GM20431 (cell line): ENCODE data around the gene INVS.
"Not testable (repeated sequence)": the region's sequence is repeated elsewhere in the genome, so short reads cannot be mapped to it uniquely, and the experiment has no call there.

Source experiments
- in situ Hi-C: fragments of 300-500 bp; cut with MseI, MboI; formaldehyde crosslinking; loops from one replicate; pipeline ENCODE4 v1.15.0; 2020; ENCODE audit warnings: low sequenced_read_pairs; ENCODE audit not compliant: unreplicated experiment

Gene INVS

DNA sequence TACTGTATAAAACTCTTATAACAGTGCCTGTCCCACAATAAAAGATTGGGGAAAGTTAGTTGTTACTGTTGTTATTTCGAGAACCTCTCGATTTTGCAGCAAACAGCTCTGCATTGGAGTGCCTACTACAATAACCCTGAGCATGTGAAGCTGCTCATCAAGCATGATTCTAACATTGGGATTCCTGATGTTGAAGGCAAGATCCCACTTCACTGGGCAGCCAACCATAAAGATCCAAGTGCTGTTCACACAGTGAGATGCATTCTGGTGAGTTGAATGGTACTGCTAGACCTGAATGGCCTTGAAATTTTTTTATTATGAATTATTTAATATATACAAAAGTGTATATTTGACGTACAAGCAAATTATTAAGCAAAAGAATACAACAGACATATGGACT lies 130.5 kb downstream of the INVS start:
- in situ Hi-C loops, result no loop called here

DNA sequence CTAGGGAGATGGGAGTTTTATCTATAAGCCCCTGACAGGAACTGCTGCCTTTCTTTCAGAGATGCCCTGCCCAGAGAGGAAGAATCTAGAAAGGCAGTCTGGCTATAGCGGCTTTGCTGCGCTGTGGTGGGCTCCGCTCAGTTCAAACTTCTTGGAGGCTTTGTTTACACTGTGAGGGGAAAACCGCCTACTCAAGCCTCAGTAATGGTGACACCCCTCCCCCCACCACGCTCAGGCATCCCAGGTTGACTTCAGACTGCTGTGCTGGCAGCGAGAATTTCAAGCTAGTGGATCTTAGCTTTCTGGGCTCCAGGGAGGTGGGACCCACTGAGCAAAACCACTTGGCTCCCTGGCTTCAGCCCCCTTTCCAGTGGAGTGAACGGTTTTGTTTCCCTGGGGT lies 137.9 kb downstream of the INVS start:
- in situ Hi-C loops, result not testable (repeated sequence)

- in situ Hi-C loops, result no loop called here
These were observed 141.5 kb downstream of the INVS start for GRCh38 chr9:100240512-100240911.

DNA sequence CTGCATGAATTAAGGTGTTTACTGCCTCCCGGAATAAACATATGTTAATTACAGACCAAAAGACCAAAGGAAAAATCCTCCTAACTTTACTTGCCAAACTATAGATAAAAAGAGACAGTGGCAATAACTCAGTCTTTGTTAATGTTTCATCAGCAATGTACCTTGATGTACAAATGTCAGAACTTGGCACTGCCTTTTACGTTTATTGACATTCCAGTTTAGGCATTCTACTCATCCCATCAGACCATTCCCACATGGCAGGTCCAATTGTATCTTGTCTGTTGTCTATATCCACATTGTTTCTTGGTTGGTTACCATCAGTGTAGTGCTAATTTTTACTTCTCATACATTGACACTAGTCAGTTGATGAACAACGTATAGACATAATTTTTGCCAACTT lies 168.2 kb downstream of the INVS start:
- in situ Hi-C loops, result no loop called here

GRCh38 chr9:100268271-100268670 lies 169.2 kb downstream of the INVS start:
- in situ Hi-C loops, result no loop called here

DNA sequence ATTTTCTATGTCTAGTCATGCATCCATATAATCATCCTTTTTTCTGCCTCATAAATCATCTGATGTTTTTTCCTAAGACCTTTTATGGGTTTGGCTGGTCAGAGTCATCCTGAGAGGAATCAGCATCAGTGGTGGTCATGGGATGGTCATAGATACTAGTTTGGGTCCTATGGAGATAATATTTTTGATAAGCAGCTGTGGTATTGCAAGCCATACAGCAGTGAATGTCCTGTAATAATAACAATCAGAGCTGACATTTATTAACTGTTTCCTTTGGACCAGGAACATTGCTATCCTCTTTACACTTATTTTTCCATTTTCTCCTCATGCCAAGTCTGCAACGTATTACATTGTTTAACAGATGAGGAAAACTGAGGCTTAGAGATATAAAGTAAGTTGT lies 170.6 kb downstream of the INVS start:
- in situ Hi-C loops, result no loop called here

DNA sequence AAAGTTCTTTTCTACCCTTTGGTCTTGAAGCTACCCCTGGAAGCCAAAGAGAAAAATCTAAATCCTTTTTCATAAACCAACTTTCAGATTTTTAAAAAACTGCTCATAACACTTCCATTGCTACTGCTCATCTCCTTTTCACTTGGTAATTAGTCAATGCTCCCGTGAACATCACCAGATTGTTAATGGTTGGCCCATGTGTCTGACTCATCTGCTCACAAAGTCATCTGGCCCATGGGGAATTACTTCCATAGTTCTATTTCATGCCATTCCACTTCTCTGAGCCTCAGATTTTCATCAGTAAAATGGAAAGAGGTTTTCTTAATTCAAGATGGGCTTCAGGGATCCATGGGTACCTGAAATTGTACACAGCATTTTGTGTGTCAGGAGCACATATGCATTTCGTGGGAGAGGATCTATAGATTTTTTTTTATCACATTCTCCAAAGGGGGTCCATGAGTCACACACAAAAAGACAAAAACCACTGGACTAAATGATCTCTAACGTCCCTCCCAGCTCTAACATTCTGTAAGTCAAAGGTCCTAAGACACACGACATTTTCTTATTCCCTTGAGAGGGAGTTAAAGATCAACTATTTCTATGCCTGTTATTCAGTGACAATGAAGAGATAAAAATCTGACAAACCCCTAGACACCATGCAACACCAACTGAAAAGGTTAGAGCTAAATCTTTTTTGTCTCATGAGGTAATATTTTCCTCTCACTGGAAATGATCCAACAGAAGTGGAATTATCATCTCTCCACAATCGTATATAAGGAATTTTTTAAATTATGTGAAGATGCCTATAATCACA lies 178.3 kb downstream of the INVS start:
- in situ Hi-C loops, result no loop called here

DNA sequence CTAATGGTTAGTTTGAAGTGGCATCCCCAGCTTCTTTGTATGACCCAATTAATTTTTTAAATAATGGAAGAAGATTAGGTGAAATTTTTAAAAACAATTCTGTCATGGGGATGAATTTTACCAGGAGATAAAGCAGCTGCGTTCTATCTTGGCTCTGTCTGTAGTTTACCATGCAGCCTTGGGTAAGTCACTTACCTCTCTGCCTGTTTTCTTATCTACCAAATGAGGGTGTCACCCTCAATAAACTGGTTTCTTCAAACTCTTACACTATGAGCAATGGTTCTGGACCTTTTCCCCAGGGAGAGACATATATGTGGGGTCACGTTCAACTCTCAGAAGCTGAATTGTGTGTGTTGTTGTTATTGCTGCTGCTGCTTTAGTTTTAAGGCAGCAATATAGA lies 182.0 kb downstream of the INVS start:
- in situ Hi-C loops, result no loop called here

- in situ Hi-C loops, result no loop called here
These were observed 182.8 kb downstream of the INVS start for GRCh38 chr9:100281676-100282387.

GRCh38 chr9:100282388-100282719 lies 183.3 kb downstream of the INVS start:
- in situ Hi-C loops, result no loop called here

- in situ Hi-C loops, result no loop called here
These were observed 185.2 kb downstream of the INVS start for GRCh38 chr9:100284247-100284646.

DNA sequence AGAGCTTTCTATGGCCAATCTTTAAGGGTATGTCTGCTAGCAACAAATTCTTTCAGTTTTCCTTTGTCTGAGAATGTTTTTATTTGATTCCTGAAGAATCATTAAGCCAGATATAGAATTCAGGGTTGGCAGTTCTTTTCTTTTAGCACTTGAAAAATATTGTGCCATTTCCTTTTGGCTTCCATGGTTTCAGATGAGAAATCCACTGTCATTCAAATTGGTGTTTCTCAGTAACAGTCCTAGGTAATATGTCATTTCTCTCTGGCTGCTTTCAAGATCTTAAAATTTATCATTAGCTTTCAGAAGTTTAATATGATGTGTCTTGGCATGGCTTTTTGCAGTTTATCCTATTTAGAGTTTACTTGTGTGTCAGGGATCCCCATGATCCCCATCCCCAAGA lies 186.0 kb downstream of the INVS start:
- in situ Hi-C loops, result no loop called here

DNA sequence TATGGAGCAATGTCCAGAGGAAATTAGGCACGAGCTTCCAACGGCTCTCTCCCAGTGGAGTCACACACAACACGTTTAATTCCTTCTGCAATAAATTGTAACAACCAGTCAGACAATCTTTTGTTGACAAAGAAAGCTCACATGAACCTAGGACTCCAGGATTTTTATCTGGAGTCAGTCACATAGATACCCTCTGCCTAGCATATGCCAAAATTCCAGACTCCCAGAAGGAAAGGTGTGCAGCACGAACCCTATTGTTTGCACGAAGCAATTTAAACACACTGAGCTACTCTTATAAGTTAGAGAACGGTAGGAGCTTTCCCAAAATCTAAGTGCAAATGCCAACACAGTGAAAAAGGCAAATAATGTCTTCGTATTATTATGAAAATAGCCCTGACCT lies 186.6 kb downstream of the INVS start:
- in situ Hi-C loops, result no loop called here

- in situ Hi-C loops, result no loop called here
These were observed 187.2 kb downstream of the INVS start for GRCh38 chr9:100286257-100286656.

GRCh38 chr9:100287186-100287585 lies 188.1 kb downstream of the INVS start:
- in situ Hi-C loops, result no loop called here

GRCh38 chr9:100290714-100291113 lies 191.7 kb downstream of the INVS start:
- in situ Hi-C loops, result no loop called here

GRCh38 chr9:100292414-100292813 lies 193.4 kb downstream of the INVS start:
- in situ Hi-C loops, result no loop called here

GRCh38 chr9:100294341-100294740 lies 195.3 kb downstream of the INVS start:
- in situ Hi-C loops, result no loop called here

DNA sequence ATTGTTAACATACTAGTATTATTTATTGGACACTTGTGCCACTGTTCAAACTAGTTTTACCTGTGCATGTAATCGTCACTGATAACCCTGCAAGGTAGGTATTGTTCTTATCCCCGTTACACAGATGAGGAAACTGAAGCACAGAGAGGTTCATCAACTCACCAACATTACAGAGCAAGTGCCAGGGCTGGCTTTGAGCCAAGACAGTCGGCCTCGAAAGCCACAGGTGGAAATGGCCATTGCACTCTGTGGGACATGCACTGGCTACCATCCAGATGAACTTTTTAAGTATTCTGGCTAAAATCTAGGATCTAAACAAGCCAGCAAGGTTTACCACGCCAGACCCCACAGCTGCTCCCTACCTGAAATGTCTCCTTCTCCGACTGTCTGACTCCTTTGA lies 195.8 kb downstream of the INVS start:
- in situ Hi-C loops, result no loop called here

DNA sequence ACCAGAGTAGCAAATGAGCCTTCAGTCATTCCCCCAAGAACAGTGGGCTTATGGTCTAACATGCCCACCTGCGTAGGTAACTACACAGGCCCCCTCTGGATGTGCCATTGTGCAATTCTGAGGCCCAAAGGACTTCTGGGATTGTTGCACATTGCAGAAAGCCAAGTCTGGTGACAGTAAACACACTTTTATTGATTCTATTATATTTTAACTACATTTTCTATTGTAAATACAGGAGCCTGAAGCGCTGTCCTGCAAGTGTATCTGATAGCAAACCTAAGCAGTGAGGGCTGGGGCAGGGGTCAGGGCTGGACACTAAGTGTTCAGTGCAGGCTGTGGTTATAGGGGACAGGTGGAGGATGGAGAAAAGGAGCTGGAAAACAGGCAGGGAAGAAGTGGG lies 196.2 kb downstream of the INVS start:
- in situ Hi-C loops, result no loop called here

DNA sequence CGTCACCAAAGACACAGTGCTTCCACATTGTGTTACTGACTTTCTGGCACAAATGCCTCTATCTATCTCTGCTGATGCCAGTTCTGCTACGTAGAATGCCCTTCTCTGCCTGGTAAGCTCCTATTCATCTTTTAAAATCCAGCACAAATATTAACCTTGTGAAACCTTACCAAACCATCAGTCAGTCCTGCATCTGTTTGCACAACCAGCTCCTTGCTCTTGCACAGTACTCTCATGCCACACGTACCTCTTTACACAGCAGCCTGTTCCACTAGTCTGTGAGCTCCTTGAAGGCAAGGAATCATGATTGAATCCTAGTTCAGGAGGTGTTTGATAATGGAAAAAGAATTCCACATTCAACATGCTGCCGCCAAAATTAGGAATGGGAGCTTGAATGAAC lies 197.4 kb downstream of the INVS start:
- in situ Hi-C loops, result no loop called here

DNA sequence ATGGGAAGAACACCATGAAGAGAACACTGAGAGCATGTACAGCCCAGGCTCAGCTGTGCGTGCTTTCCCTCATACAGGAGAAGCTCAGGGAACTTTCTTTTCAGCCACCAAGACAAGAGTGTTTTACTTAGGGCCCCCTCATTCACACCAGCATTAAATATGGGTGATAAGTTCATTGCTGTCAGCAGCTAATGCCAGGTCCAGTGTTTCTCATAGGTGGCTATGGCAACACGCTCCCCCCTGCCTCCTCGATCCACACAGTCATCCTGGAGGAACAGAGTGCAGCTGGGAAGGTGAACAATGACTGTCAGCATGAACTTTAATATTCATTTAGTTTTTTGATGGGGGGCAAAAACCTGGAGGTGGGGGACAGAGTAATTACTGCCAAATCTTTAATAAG lies 199.3 kb downstream of the INVS start:
- in situ Hi-C loops, result no loop called here
